Measurements from ENCODE around the gene PCDH7. TPM values are rescaled to one million over a fixed set of nuclear protein-coding genes. Genes with fewer than 3 reads are reported as not detected.

Gene PCDH7
- total RNA-seq, 1 experiment from 2014 or later = 65.9 TPM

DNA sequence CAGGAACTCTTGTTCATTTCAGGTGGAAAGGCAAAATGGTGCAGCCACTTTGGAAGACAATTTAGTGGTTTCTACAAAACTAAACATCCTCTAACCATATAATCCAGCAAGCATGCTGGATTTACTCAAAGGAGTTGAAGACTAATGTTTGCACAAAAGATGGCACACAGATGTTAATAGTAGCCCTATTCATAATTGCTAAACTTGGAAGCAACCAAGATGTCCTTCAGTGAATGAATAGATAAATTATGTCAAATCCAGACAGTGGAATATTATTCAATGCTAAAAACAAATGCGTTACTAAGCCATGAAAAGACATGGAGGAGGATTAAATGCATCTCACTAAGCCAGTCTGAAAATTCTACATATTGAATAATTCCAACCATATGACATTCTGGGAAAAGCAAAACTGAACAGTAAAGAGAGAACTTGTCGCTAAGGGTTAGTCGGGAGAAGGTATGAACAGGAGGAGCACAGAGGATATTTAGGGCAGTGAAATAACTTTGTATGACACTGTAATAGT lies 48.2 kb upstream of the PCDH7 start:
- DNase-seq (ENCODE audit: low read depth, low spot score) = no peak
- Histone ChIP-seq H2AFZ (ENCODE audit: low read depth, low read length, poor library complexity, severe bottlenecking) (no peak overlapping the region), H3K9ac (ENCODE audit: low read length) (no peak overlapping the region), H3K4me1 (ENCODE audit: control insufficient read depth in 1 of 2, insufficient read depth in 2 of 2, low read length in 2 of 2) (no peaks in the 10 kb centered on the region), H3K79me2 (ENCODE audit: insufficient read depth, low read length) (no peaks in the 10 kb centered on the region), H4K20me1 (ENCODE audit: insufficient read depth) (no peaks in the 10 kb centered on the region), H3K27ac (ENCODE audit: low read depth, low read length) (no peak overlapping the region), H3K36me3 (ENCODE audit: control insufficient read depth in 1 of 2, insufficient read depth in 2 of 2, low read length in 2 of 2) (no peaks in the 10 kb centered on the region), H3K4me3 (replicated peaks in 1 of 2; ENCODE audit: low read depth in 1 of 2, low read length in 2 of 2) (no peak overlapping the region), H3K4me2 (ENCODE audit: low read length) (no peak overlapping the region), H3K9me2 (ENCODE audit: insufficient read depth) (peaks cover 3% of the 10 kb centered on the region; the same call in 1 of the 2 replicates), H3K9me3 (ENCODE audit: control insufficient read depth in 1 of 2, insufficient read depth in 1 of 2, low read depth in 1 of 2, low read length in 2 of 2) (no peaks in the 10 kb centered on the region), H3K27me3 (ENCODE audit: insufficient read depth, low read length) (no peaks in the 10 kb centered on the region)
- no peak for ATAC-seq
- BruUV-seq (replicated peaks) = no TSS peak
- intact Hi-C loops (cut with micrococcal nuclease) = no loop called here
- ChIA-PET RAD21 (ENCODE audit: low non-redundant PET in 1 of 2, low total read pairs in 2 of 2, uncharacterized antibody in 2 of 2, unreplicated experiment in 2 of 2) (no interaction called here), POLR2A (no interaction called here), CTCF (no interaction called here)
- no peak for TF ChIP-seq POLR2A (IDR thresholded peaks at IDR 0.05; ENCODE audit: borderline replicate concordance, extremely low read depth, insufficient read depth, insufficient read length)
- TF ChIP-seq ELF1 (IDR thresholded peaks at IDR 0.05; ENCODE audit: borderline replicate concordance, low read depth) = no peak
- TF ChIP-seq EZH2 (IDR thresholded peaks at IDR 0.05) = no peak
- TF ChIP-seq, protein P1, sequence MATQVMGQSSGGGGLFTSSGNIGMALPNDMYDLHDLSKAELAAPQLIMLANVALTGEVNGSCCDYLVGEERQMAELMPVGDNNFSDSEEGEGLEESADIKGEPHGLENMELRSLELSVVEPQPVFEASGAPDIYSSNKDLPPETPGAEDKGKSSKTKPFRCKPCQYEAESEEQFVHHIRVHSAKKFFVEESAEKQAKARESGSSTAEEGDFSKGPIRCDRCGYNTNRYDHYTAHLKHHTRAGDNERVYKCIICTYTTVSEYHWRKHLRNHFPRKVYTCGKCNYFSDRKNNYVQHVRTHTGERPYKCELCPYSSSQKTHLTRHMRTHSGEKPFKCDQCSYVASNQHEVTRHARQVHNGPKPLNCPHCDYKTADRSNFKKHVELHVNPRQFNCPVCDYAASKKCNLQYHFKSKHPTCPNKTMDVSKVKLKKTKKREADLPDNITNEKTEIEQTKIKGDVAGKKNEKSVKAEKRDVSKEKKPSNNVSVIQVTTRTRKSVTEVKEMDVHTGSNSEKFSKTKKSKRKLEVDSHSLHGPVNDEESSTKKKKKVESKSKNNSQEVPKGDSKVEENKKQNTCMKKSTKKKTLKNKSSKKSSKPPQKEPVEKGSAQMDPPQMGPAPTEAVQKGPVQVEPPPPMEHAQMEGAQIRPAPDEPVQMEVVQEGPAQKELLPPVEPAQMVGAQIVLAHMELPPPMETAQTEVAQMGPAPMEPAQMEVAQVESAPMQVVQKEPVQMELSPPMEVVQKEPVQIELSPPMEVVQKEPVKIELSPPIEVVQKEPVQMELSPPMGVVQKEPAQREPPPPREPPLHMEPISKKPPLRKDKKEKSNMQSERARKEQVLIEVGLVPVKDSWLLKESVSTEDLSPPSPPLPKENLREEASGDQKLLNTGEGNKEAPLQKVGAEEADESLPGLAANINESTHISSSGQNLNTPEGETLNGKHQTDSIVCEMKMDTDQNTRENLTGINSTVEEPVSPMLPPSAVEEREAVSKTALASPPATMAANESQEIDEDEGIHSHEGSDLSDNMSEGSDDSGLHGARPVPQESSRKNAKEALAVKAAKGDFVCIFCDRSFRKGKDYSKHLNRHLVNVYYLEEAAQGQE (IDR thresholded peaks at IDR 0.05; ENCODE audit: low read depth) = no peak
- TF ChIP-seq CBX3 (IDR thresholded peaks at IDR 0.05; ENCODE audit: low read depth) = no peak
- TF ChIP-seq SP1 (IDR thresholded peaks at IDR 0.05; ENCODE audit: low read depth) = no peak
- no peak for TF ChIP-seq FOSL1 (IDR thresholded peaks at IDR 0.05; ENCODE audit: low read depth)
- TF ChIP-seq RAD21 (IDR thresholded peaks at IDR 0.05; ENCODE audit: low read depth) = no peak
- TF ChIP-seq SIN3A (IDR thresholded peaks at IDR 0.05; ENCODE audit: low read depth) = no peak
- TF ChIP-seq JUND (IDR thresholded peaks at IDR 0.05) = no peak
- TF ChIP-seq ZNF274 (IDR thresholded peaks at IDR 0.05; ENCODE audit: low read depth, low read length) = no peak
- TF ChIP-seq, protein P2, sequence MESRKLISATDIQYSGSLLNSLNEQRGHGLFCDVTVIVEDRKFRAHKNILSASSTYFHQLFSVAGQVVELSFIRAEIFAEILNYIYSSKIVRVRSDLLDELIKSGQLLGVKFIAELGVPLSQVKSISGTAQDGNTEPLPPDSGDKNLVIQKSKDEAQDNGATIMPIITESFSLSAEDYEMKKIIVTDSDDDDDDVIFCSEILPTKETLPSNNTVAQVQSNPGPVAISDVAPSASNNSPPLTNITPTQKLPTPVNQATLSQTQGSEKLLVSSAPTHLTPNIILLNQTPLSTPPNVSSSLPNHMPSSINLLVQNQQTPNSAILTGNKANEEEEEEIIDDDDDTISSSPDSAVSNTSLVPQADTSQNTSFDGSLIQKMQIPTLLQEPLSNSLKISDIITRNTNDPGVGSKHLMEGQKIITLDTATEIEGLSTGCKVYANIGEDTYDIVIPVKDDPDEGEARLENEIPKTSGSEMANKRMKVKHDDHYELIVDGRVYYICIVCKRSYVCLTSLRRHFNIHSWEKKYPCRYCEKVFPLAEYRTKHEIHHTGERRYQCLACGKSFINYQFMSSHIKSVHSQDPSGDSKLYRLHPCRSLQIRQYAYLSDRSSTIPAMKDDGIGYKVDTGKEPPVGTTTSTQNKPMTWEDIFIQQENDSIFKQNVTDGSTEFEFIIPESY (IDR thresholded peaks at IDR 0.05; ENCODE audit: extremely low read depth, insufficient replicate concordance, low read length) = no peak
- TF ChIP-seq, protein P3, sequence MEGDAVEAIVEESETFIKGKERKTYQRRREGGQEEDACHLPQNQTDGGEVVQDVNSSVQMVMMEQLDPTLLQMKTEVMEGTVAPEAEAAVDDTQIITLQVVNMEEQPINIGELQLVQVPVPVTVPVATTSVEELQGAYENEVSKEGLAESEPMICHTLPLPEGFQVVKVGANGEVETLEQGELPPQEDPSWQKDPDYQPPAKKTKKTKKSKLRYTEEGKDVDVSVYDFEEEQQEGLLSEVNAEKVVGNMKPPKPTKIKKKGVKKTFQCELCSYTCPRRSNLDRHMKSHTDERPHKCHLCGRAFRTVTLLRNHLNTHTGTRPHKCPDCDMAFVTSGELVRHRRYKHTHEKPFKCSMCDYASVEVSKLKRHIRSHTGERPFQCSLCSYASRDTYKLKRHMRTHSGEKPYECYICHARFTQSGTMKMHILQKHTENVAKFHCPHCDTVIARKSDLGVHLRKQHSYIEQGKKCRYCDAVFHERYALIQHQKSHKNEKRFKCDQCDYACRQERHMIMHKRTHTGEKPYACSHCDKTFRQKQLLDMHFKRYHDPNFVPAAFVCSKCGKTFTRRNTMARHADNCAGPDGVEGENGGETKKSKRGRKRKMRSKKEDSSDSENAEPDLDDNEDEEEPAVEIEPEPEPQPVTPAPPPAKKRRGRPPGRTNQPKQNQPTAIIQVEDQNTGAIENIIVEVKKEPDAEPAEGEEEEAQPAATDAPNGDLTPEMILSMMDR (IDR thresholded peaks at IDR 0.05 in 2 of 3, conservative IDR thresholded peaks at IDR 0.05 in 1 of 3; ENCODE audit: borderline replicate concordance in 1 of 3, insufficient read depth in 1 of 3, low read depth in 2 of 3, low read length in 2 of 3) = no peak
- TF ChIP-seq POLR2AphosphoS5 (IDR thresholded peaks at IDR 0.05; ENCODE audit: low read depth, low read length) = no peak

Data from HCT116 (cell line).